SK-N-MC (cell line): Measurements from ENCODE around the gene HS2ST1.

Experiments used
- EZH2 ChIP-seq: fragments of 200-600 bp; sonication (generic); IDR thresholded peaks from one replicate; pipeline ENCODE4 v1.6.1; 2017; ENCODE audit warnings: antibody characterized with exemption
- FOXP2 ChIP-seq: optimal IDR thresholded peaks from 2 replicates; pipeline ENCODE3; 2011; ENCODE audit warnings: mild to moderate bottlenecking, moderate library complexity; ENCODE audit not compliant: insufficient read depth; ENCODE audit errors: extremely low read length, control extremely low read depth
- POLR2AphosphoS5 ChIP-seq: IDR thresholded peaks from 2 replicates; pipeline ENCODE4 v1.6.1; 2012; ENCODE audit warnings: mild to moderate bottlenecking, low read depth, low read length, borderline replicate concordance

- no peak for TF ChIP-seq EZH2
- TF ChIP-seq POLR2AphosphoS5: no peak
- no peak for TF ChIP-seq FOXP2
Observed at GRCh38 chr1:86924324-86924960, 10.0 kb downstream of the HS2ST1 start.
